OCI-LY3 (cell line): ENCODE data around the gene HSD17B11.

Source experiments
- EZH2phosphoT487 ChIP-seq: fragments of 200-600 bp; shearing (Covaris generic); IDR thresholded peaks from 2 replicates; pipeline ENCODE4 v1.6.1; 2018; ENCODE audit warnings: antibody characterized with exemption, mixed run types, low read depth
- TF ChIP-seq, protein P1 (sequence below): fragments of 200-600, 300-600 bp; sonication (generic); IDR thresholded peaks from 2 replicates; pipeline ENCODE4 v1.5.1; 2014; ENCODE audit warnings: antibody characterized with exemption, low read length, low read depth

DNA sequence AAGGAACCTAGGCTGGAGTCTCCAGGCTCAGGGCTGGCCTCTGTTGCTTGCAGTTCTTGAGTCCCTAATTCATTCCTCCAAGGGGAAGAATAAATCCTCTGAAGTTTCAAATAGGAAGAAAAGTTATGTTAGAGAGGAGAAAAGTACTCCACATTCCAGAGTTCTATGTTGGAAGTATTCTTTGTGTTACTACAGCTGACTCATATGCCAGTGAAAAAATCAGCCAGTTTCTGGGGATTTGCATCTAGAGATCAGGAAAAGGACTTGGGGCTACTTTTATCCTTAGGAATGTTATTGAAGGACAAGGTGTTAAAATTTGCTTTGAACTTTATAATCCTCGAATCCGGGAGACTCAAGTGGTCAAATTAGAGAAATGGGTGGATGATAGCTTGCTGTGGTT is 19.7 kb upstream of the HSD17B11 start:
- TF ChIP-seq, protein P1, sequence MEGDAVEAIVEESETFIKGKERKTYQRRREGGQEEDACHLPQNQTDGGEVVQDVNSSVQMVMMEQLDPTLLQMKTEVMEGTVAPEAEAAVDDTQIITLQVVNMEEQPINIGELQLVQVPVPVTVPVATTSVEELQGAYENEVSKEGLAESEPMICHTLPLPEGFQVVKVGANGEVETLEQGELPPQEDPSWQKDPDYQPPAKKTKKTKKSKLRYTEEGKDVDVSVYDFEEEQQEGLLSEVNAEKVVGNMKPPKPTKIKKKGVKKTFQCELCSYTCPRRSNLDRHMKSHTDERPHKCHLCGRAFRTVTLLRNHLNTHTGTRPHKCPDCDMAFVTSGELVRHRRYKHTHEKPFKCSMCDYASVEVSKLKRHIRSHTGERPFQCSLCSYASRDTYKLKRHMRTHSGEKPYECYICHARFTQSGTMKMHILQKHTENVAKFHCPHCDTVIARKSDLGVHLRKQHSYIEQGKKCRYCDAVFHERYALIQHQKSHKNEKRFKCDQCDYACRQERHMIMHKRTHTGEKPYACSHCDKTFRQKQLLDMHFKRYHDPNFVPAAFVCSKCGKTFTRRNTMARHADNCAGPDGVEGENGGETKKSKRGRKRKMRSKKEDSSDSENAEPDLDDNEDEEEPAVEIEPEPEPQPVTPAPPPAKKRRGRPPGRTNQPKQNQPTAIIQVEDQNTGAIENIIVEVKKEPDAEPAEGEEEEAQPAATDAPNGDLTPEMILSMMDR: no peak
- TF ChIP-seq EZH2phosphoT487: no peak
